Measurements from ENCODE around the gene PDCL2. TPM values are rescaled to one million over a fixed set of nuclear protein-coding genes. Genes with fewer than 3 reads are reported as not detected.
A peak's percentile ranks its signal among the peaks of the same experiment; 100 is the strongest.

Gene PDCL2
- total and polyA plus RNA-seq, 12 donors: 0.94 TPM; not detected in 11

- no peak for TF ChIP-seq CTCF (IDR thresholded peaks at IDR 0.05)
- no peak for TF ChIP-seq POLR2A (IDR thresholded peaks at IDR 0.05)
- no peak overlapping the region for H3K4me3 ChIP-seq
- intact Hi-C loops (cut with DNase I): no loop called here
- H3K36me3 ChIP-seq (replicated peaks in 1 of 2): no peaks in the 10 kb centered on the region
- no peak for DNase-seq
- H3K9me3 ChIP-seq (replicated peaks in 1 of 3): peaks cover 0 to 16% (median 0%) of the 10 kb centered on the region in 3 donors
- H3K4me1 ChIP-seq (replicated peaks in 1 of 2): no peaks in the 10 kb centered on the region
- no peaks in the 10 kb centered on the region for H3K27me3 ChIP-seq
- WGBS, 4 donors: 71 to 87% (median 78%) methylated on average over 3 of the region's 3 CpGs
- no peak overlapping the region for H3K27ac ChIP-seq
Observed at GRCh38 chr4:55571806-55572205, 20.2 kb downstream of the PDCL2 start.

GRCh38 chr4:55568905-55569504, 23.0 kb downstream of the PDCL2 start:
- no peak for DNase-seq
- no peak overlapping the region for H3K4me3 ChIP-seq
- WGBS, 4 donors: 79 to 87% (median 85%) methylated on average over 1 of the region's 1 CpG
- H3K27me3 ChIP-seq: no peaks in the 10 kb centered on the region
- H3K4me1 ChIP-seq (replicated peaks in 1 of 2): no peaks in the 10 kb centered on the region
- no peak overlapping the region for H3K27ac ChIP-seq
- no peak for TF ChIP-seq POLR2A (IDR thresholded peaks at IDR 0.05)
- intact Hi-C loops (cut with DNase I): no loop called here
- H3K9me3 ChIP-seq (replicated peaks in 1 of 3): no peaks in the 10 kb centered on the region
- H3K36me3 ChIP-seq (replicated peaks in 1 of 2): no peaks in the 10 kb centered on the region

DNA sequence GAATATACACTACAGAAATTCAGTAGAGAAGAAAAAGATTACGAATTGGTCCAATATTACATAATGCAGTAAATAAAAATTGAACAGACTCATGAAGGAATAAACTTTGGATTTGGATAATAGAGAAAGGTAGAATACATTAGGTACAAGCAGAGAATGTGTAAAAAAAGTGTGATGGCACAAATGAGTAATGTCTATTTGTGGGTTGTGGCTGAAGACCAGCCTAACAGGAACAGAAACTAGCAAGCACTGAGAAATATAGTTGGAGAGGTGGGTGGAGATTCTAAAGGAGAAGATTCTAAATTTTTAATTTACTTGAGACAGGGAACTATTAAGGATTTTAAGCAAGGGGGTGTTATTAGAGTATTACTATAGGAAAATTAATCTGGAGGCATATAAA, 30.2 kb downstream of the PDCL2 start:
- no peak for DNase-seq
- TF ChIP-seq CTCF (IDR thresholded peaks at IDR 0.05): no peak
- TF ChIP-seq POLR2A (IDR thresholded peaks at IDR 0.05): no peak
- intact Hi-C loops (cut with DNase I): no loop called here
- Histone ChIP-seq H3K36me3 (replicated peaks in 1 of 2) (no peaks in the 10 kb centered on the region), H3K27me3 (no peaks in the 10 kb centered on the region), H3K4me3 (no peak overlapping the region), H3K9me3 (replicated peaks in 1 of 3) (no peaks in the 10 kb centered on the region), H3K4me1 (replicated peaks in 1 of 2) (no peaks in the 10 kb centered on the region), H3K27ac (no peak overlapping the region)
- WGBS, 4 donors: 84 to 88% (median 87%) methylated on average over 1 of the region's 1 CpG

- H3K9me3 ChIP-seq (replicated peaks in 1 of 3): no peaks in the 10 kb centered on the region
- 71 to 86% (median 79%) methylated on average over 3 of the region's 3 CpGs for WGBS, 4 donors
- no peaks in the 10 kb centered on the region for H3K4me1 ChIP-seq (replicated peaks in 1 of 2)
- intact Hi-C loops (cut with DNase I): no loop called here
- TF ChIP-seq POLR2A (IDR thresholded peaks at IDR 0.05) (no peak), CTCF (IDR thresholded peaks at IDR 0.05) (no peak)
- H3K36me3 ChIP-seq (replicated peaks in 1 of 2): no peaks in the 10 kb centered on the region
- H3K27ac ChIP-seq: no peak overlapping the region
- no peaks in the 10 kb centered on the region for H3K27me3 ChIP-seq
- H3K4me3 ChIP-seq: no peak overlapping the region
- no peak for DNase-seq
Observed at GRCh38 chr4:55560096-55560495, 31.9 kb downstream of the PDCL2 start.

DNA sequence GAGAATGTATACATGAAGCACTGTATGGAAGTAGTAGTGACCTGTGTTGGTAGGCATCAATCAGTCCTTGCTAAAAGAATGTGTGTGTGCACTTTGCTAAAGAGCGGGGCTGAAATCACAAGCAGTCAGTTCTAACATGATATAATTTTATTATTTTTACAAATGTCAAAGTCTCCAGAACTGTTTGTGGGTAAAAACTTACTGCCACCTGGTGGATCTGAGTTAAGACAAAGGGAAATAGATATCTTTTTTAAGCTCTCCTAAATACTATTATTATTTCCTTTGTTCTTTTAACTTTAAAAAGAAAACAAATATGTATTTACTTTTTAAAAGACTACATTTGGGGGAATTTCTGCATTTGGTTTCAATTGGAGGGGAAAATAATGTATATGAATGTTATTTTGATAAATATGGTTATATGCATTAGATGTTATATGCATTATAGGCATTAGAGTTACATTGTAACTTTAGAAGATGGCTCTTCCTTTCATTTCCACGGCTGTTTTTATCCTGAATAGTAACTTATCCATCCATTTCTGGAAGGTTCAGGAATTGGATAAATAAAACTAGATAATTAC, 37.5 kb downstream of the PDCL2 start:
- H3K9me3 ChIP-seq (replicated peaks in 1 of 3): no peaks in the 10 kb centered on the region
- H3K4me1 ChIP-seq (replicated peaks in 1 of 2): peaks cover 0 to 5% of the 10 kb centered on the region in 2 donors
- H3K27me3 ChIP-seq: no peaks in the 10 kb centered on the region
- intact Hi-C loops (cut with DNase I): no loop called here
- H3K36me3 ChIP-seq (replicated peaks in 1 of 2): no peaks in the 10 kb centered on the region
- H3K27ac ChIP-seq: no peak overlapping the region
- DNase-seq: peak in 2 of 7 donors; percentile 5 to 9
- WGBS, 4 donors: 24 to 32% (median 31%) methylated on average over 2 of the region's 2 CpGs
- H3K4me3 ChIP-seq: no peak overlapping the region
- peak; percentile 27 to 70 (median 56) for TF ChIP-seq CTCF (IDR thresholded peaks at IDR 0.05)
- TF ChIP-seq POLR2A (IDR thresholded peaks at IDR 0.05): no peak
